Mesenchymal stem cell (in vitro differentiated cells and primary cell): Measurements from ENCODE around the gene ASB13.

ENCODE experiments used
- DNase-seq: peaks from one replicate; pipeline ENCODE4 v3.0.0-alpha.2; 2013
- H2AFZ ChIP-seq: one replicate; pipeline ENCODE4 v1.6.1; 2013; ENCODE audit warnings: low read depth, mild to moderate bottlenecking, control low read depth, inconsistent platforms, low read length, moderate library complexity
- H2AK5ac ChIP-seq: 2 replicates; pipeline ENCODE4 v1.6.1; 2013; ENCODE audit warnings: low read length, moderate library complexity, mild to moderate bottlenecking, inconsistent platforms; ENCODE audit not compliant: severe bottlenecking
- H2BK120ac ChIP-seq: one replicate; pipeline ENCODE4 v1.6.1; 2013; ENCODE audit warnings: low read depth, mild to moderate bottlenecking, inconsistent platforms, low read length, moderate library complexity
- H2BK12ac ChIP-seq, 2 experiments: one replicate each; pipeline ENCODE4 v1.6.1; 2013; ENCODE audit warnings: inconsistent platforms in 2 of 2, low read length in 2 of 2, mild to moderate bottlenecking in 2 of 2, moderate library complexity in 2 of 2, control low read depth in 1 of 2
- H2BK15ac ChIP-seq: one replicate; pipeline ENCODE4 v1.6.1; 2013; ENCODE audit warnings: mild to moderate bottlenecking, low read depth, inconsistent platforms; ENCODE audit not compliant: poor library complexity, severe bottlenecking
- H2BK5ac ChIP-seq: 2 replicates; pipeline ENCODE4 v1.6.1; 2013; ENCODE audit warnings: low read depth, mild to moderate bottlenecking, low read length, control low read depth, inconsistent platforms; ENCODE audit not compliant: poor library complexity, severe bottlenecking
- H3K14ac ChIP-seq, 2 experiments: one replicate each; pipeline ENCODE4 v1.6.1; 2013; ENCODE audit warnings: inconsistent platforms in 2 of 2, low read length in 2 of 2, control low read depth in 1 of 2, mild to moderate bottlenecking in 1 of 2, moderate library complexity in 1 of 2
- H3K18ac ChIP-seq, 2 experiments: one replicate each; pipeline ENCODE4 v1.6.1; 2013; ENCODE audit warnings: inconsistent platforms in 2 of 2, low read length in 2 of 2, control low read depth in 1 of 2, low read depth in 1 of 2, mild to moderate bottlenecking in 1 of 2
- H3K23ac ChIP-seq, 2 experiments: one replicate each; pipeline ENCODE4 v1.6.1; 2013; ENCODE audit warnings: inconsistent platforms in 2 of 2, low read length in 2 of 2, mild to moderate bottlenecking in 2 of 2, moderate library complexity in 2 of 2, control low read depth in 1 of 2
- H3K27ac ChIP-seq: 2 replicates; pipeline ENCODE4 v1.5.1; 2013; ENCODE audit warnings: mild to moderate bottlenecking, moderate library complexity, low read length, control low read depth, inconsistent platforms; ENCODE audit not compliant: poor library complexity, severe bottlenecking
- H3K27me3 ChIP-seq, 2 experiments: 2 replicates each; pipeline versions ENCODE4 v1.6.1 to v1.7.0; 2013; ENCODE audit warnings: low read length in 2 of 2, mild to moderate bottlenecking in 2 of 2, moderate library complexity in 2 of 2, control low read depth in 1 of 2, inconsistent platforms in 1 of 2; ENCODE audit not compliant: control insufficient read depth in 1 of 2, insufficient read depth in 1 of 2
- H3K36me3 ChIP-seq, 2 experiments: 2 replicates each; pipeline versions ENCODE4 v1.6.1 to v1.7.0; 2013; ENCODE audit warnings: low read length in 2 of 2, control low read depth in 1 of 2, inconsistent platforms in 1 of 2, low read depth in 1 of 2, mild to moderate bottlenecking in 1 of 2; ENCODE audit not compliant: insufficient read depth in 2 of 2, control insufficient read depth in 1 of 2
- H3K4ac ChIP-seq, 2 experiments: one replicate each; pipeline ENCODE4 v1.6.1; 2013; ENCODE audit warnings: inconsistent platforms in 2 of 2, low read length in 2 of 2, mild to moderate bottlenecking in 2 of 2, moderate library complexity in 2 of 2, control low read depth in 1 of 2, low read depth in 1 of 2
- H3K4me1 ChIP-seq: 2 replicates; pipeline ENCODE4 v1.6.1; 2013; ENCODE audit warnings: low read depth, low read length, control low read depth; ENCODE audit not compliant: control insufficient read depth, insufficient read depth
- H3K4me2 ChIP-seq: 2 replicates; pipeline ENCODE4 v1.6.1; 2013; ENCODE audit warnings: low read length, mild to moderate bottlenecking, inconsistent platforms; ENCODE audit not compliant: poor library complexity, severe bottlenecking
- H3K4me3 ChIP-seq, 2 experiments: 2 replicates each; pipeline versions ENCODE4 v1.5.1 to v1.7.0; 2013; ENCODE audit warnings: low read length in 2 of 2, mild to moderate bottlenecking in 2 of 2, control low read depth in 1 of 2, low read depth in 1 of 2; ENCODE audit not compliant: insufficient read depth in 1 of 2
- H3K79me1 ChIP-seq: replicated peaks from 2 replicates; pipeline ENCODE4 v1.6.1; 2013; ENCODE audit warnings: mild to moderate bottlenecking, control low read depth, low read length, inconsistent platforms; ENCODE audit not compliant: poor library complexity, severe bottlenecking
- H3K9ac ChIP-seq: 2 replicates; pipeline ENCODE4 v1.7.0; 2013; ENCODE audit warnings: mild to moderate bottlenecking, low read length, moderate library complexity
- H3K9me3 ChIP-seq: 2 replicates; pipeline ENCODE4 v1.7.0; 2013; ENCODE audit warnings: mild to moderate bottlenecking, low read length; ENCODE audit not compliant: control insufficient read depth
- H4K8ac ChIP-seq: one replicate; pipeline ENCODE4 v1.6.1; 2013; ENCODE audit warnings: inconsistent platforms, mild to moderate bottlenecking, low read length, moderate library complexity
- H4K91ac ChIP-seq: one replicate; pipeline ENCODE4 v1.6.1; 2013; ENCODE audit warnings: mild to moderate bottlenecking, low read length, inconsistent platforms
- WGBS: methylation state at CpG from one replicate; pipeline ENCODE4 v1.1.7; 2013; ENCODE audit warnings: mixed read lengths; 5-methylcytosine and 5-hydroxymethylcytosine counted together

The ASB13 gene

GRCh38 chr10:5643346-5644067, 22.9 kb downstream of the ASB13 start:
- Histone ChIP-seq H3K79me1 (no peaks in the 10 kb centered on the region), H3K4me1 (no peaks in the 10 kb centered on the region), H2AFZ (no peak overlapping the region), H3K9ac (peak overlapping the region; percentile 64), H3K36me3 (peaks cover 39 to 69% of the 10 kb centered on the region in 2 experiments), H2BK12ac (no peak overlapping the region), H4K8ac (no peak overlapping the region), H3K27me3 (no peaks in the 10 kb centered on the region), H2BK120ac (no peak overlapping the region), H2AK5ac (no peak overlapping the region), H3K27ac (no peak overlapping the region), H3K18ac (no peak overlapping the region), H3K4me2 (no peak overlapping the region), H3K4me3 (peak overlapping the region in 1 of 2 experiments; percentile 26), H4K91ac (no peak overlapping the region), H2BK5ac (no peak overlapping the region), H3K9me3 (no peaks in the 10 kb centered on the region), H3K4ac (no peak overlapping the region), H3K14ac (no peak overlapping the region), H3K23ac (no peak overlapping the region), H2BK15ac (no peak overlapping the region)
- DNase-seq: no peak
- 94% methylated on average over 8 of the region's 8 CpGs for WGBS

DNA sequence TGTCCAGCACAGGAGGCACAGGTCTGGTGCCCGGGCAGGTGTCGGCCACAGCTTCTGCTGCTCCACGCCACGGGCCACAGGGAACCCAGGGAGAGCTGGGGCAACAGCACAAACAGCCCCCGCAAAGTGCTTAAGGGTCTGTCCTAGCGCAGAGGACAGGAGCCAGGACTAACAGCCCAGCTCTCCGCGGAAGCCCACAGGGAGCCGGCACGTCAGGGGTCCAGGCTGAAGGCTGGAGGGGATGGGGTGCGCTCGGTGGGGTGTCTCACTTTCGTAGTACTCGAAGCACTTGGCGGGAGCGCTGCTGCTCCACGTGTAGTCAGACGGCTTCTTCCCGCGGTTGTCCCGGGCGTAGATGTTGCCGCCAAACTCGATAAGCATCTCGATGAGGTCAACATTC, 24.9 kb downstream of the ASB13 start:
- Histone ChIP-seq H3K4ac (no peak overlapping the region), H3K4me3 (no peak overlapping the region), H2BK15ac (no peak overlapping the region), H3K14ac (no peak overlapping the region), H2AFZ (no peak overlapping the region), H3K23ac (no peak overlapping the region), H2BK5ac (no peak overlapping the region), H3K9ac (no peak overlapping the region), H3K36me3 (peaks cover 32 to 53% of the 10 kb centered on the region in 2 experiments), H3K4me2 (no peak overlapping the region), H3K79me1 (no peaks in the 10 kb centered on the region), H3K18ac (no peak overlapping the region), H4K91ac (no peak overlapping the region), H3K4me1 (no peaks in the 10 kb centered on the region), H3K27ac (no peak overlapping the region), H4K8ac (no peak overlapping the region), H2AK5ac (no peak overlapping the region), H2BK120ac (no peak overlapping the region), H3K27me3 (no peaks in the 10 kb centered on the region), H2BK12ac (no peak overlapping the region), H3K9me3 (no peaks in the 10 kb centered on the region)
- no peak for DNase-seq
- 96% methylated on average over 25 of the region's 25 CpGs for WGBS

GRCh38 chr10:5640501-5640900, 25.9 kb downstream of the ASB13 start:
- Histone ChIP-seq H3K18ac (no peak overlapping the region), H3K27me3 (no peaks in the 10 kb centered on the region), H3K9me3 (no peaks in the 10 kb centered on the region), H2AFZ (no peak overlapping the region), H3K23ac (no peak overlapping the region), H2BK5ac (no peak overlapping the region), H2BK12ac (no peak overlapping the region), H3K4me3 (no peak overlapping the region), H3K4me2 (no peak overlapping the region), H3K79me1 (no peaks in the 10 kb centered on the region), H3K4me1 (no peaks in the 10 kb centered on the region), H4K8ac (no peak overlapping the region), H2BK15ac (no peak overlapping the region), H2BK120ac (no peak overlapping the region), H2AK5ac (no peak overlapping the region), H4K91ac (no peak overlapping the region), H3K9ac (no peak overlapping the region), H3K14ac (no peak overlapping the region), H3K4ac (no peak overlapping the region), H3K27ac (no peak overlapping the region), H3K36me3 (peaks cover 29 to 50% of the 10 kb centered on the region in 2 experiments)
- DNase-seq: no peak
- WGBS: 96% methylated on average over 13 of the region's 13 CpGs

- no peaks in the 10 kb centered on the region for H3K79me1 ChIP-seq
- H4K8ac ChIP-seq: no peak overlapping the region
- H2AFZ ChIP-seq: no peak overlapping the region
- no peak overlapping the region for H3K4me2 ChIP-seq
- H4K91ac ChIP-seq: no peak overlapping the region
- no peak overlapping the region for H2BK15ac ChIP-seq
- no peak overlapping the region for H3K18ac ChIP-seq
- H3K23ac ChIP-seq: no peak overlapping the region
- H3K9me3 ChIP-seq: no peaks in the 10 kb centered on the region
- no peaks in the 10 kb centered on the region for H3K4me1 ChIP-seq
- H2AK5ac ChIP-seq: no peak overlapping the region
- no peak overlapping the region for H2BK120ac ChIP-seq
- no peak overlapping the region for H3K4me3 ChIP-seq
- no peak overlapping the region for H3K14ac ChIP-seq
- H3K27ac ChIP-seq: no peak overlapping the region
- H3K36me3 ChIP-seq: peaks cover 29 to 50% of the 10 kb centered on the region in 2 experiments
- H3K27me3 ChIP-seq: no peaks in the 10 kb centered on the region
- no peak overlapping the region for H2BK12ac ChIP-seq
- no peak for DNase-seq
- no peak overlapping the region for H3K9ac ChIP-seq
- no peak overlapping the region for H3K4ac ChIP-seq
- 90% methylated on average over 12 of the region's 12 CpGs for WGBS
- no peak overlapping the region for H2BK5ac ChIP-seq
Measured at GRCh38 chr10:5640036-5640435, 26.4 kb downstream of the ASB13 start.
